Prostate gland (tissue), 2 donors: ENCODE measurements around the gene SLC24A3.

Experiments used
- POLR2A ChIP-seq: fragments of 450-650 bp; IDR thresholded peaks from one replicate; pipeline ENCODE4 v1.6.1; 2016; ENCODE audit warnings: antibody characterized with exemption, mild to moderate bottlenecking
- TF ChIP-seq, protein P1 (sequence below), 4 experiments: fragments of 200-600 bp in 2 of 4; fragments of 450-650 bp in 2 of 4; sonication (generic) in 2 of 4; IDR thresholded peaks; 1 replicate in 3 of 4; 2 replicates in 1 of 4; pipeline ENCODE4 v1.5.1; 2016 to 2019; ENCODE audit warnings: antibody characterized with exemption in 4 of 4, mild to moderate bottlenecking in 2 of 4, moderate library complexity in 2 of 4

DNA sequence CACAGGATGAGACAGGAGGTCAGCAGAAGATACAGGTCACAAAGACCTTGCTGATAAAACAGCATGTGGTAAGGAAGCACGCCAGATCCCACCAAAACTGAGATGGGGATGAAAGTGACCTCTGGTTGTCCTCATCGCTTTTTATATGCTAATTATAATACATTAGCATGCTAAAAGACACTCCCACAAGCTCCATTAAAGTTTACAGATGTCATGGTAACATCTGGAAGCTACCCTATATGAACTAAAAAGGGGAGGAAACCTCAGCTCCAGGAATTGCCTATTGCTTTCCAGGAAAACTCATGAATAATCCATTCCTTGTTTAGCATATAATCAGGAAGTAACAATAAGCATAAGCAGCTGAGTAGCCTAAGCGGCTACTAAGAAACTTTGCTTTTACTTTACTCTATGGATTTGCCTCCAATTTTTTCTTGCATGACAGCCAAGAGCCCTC lies 537.2 kb downstream of the SLC24A3 start:
- TF ChIP-seq, protein P1, sequence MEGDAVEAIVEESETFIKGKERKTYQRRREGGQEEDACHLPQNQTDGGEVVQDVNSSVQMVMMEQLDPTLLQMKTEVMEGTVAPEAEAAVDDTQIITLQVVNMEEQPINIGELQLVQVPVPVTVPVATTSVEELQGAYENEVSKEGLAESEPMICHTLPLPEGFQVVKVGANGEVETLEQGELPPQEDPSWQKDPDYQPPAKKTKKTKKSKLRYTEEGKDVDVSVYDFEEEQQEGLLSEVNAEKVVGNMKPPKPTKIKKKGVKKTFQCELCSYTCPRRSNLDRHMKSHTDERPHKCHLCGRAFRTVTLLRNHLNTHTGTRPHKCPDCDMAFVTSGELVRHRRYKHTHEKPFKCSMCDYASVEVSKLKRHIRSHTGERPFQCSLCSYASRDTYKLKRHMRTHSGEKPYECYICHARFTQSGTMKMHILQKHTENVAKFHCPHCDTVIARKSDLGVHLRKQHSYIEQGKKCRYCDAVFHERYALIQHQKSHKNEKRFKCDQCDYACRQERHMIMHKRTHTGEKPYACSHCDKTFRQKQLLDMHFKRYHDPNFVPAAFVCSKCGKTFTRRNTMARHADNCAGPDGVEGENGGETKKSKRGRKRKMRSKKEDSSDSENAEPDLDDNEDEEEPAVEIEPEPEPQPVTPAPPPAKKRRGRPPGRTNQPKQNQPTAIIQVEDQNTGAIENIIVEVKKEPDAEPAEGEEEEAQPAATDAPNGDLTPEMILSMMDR (IDR thresholded peaks at IDR 0.05), result no peak
- no peak for TF ChIP-seq POLR2A
